Cardiac fibroblast (primary cell): Measurements from ENCODE around the gene ZBED5.
"Not testable (repeated sequence)": the region's sequence is repeated elsewhere in the genome, so short reads cannot be mapped to it uniquely, and the experiment has no call there.

ENCODE experiments used
- DNase-seq, 2 donors: peaks; one replicate each; pipeline versions ENCODE4 v3.0.0 to v3.0.0-alpha.2; 2010; ENCODE audit warnings: low read depth in 2 of 2
- H3K4me3 ChIP-seq, 2 donors: replicated peaks in 1 of 2; 1 replicate in 1 of 2; 2 replicates in 1 of 2; pipeline ENCODE4 v1.5.1; 2011; ENCODE audit warnings: low read depth in 2 of 2, low read length in 2 of 2, mild to moderate bottlenecking in 2 of 2, moderate library complexity in 1 of 2
- TF ChIP-seq, protein P1 (sequence below): IDR thresholded peaks from one replicate; pipeline ENCODE4 v1.5.1; 2011; ENCODE audit warnings: low read depth, mild to moderate bottlenecking, low read length, inconsistent platforms

The ZBED5 gene

DNA sequence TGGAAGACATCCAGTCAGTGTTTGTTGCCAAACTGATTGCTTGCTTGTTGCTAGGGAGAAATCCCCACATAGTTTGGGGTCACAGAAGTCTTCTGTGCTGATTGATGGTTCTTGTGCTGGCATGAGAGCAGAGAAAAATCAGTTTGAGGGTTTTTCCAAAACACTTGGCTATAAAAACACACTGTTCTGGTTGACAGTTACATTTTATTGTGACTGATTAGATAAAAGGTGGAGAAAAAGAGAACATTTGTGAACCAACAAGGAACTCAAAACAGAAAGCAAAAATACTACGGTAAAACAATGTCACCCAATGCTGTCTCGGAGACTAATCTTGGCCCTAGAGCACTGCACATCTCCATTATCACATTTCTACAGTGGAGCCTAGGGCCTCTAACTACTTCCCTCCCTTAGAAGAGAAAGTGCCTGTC lies 34.7 kb downstream of the ZBED5 start:
- DNase-seq: no peak
- H3K4me3 ChIP-seq: no peak overlapping the region
- TF ChIP-seq, protein P1, sequence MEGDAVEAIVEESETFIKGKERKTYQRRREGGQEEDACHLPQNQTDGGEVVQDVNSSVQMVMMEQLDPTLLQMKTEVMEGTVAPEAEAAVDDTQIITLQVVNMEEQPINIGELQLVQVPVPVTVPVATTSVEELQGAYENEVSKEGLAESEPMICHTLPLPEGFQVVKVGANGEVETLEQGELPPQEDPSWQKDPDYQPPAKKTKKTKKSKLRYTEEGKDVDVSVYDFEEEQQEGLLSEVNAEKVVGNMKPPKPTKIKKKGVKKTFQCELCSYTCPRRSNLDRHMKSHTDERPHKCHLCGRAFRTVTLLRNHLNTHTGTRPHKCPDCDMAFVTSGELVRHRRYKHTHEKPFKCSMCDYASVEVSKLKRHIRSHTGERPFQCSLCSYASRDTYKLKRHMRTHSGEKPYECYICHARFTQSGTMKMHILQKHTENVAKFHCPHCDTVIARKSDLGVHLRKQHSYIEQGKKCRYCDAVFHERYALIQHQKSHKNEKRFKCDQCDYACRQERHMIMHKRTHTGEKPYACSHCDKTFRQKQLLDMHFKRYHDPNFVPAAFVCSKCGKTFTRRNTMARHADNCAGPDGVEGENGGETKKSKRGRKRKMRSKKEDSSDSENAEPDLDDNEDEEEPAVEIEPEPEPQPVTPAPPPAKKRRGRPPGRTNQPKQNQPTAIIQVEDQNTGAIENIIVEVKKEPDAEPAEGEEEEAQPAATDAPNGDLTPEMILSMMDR: no peak

DNA sequence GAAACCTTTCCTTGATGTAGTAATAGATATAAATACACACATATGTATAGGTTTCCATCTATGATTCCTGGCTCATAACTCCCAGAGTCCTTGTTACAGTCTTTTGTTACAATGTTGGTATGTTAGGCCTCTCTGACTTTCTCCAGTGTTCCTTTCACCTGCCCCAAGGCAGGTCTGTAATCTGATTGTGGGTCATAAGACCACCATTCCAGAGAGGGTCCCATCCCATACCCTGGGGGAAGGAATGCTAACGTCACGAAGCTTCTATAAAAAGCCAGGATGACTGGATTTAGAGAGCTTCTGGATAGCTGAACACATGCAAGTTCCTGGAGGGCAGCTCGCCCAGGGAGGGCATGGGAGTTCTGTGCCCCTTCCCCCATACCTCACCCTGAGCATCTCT lies 35.4 kb downstream of the ZBED5 start:
- not testable (repeated sequence) for DNase-seq, H3K4me3 ChIP-seq

DNA sequence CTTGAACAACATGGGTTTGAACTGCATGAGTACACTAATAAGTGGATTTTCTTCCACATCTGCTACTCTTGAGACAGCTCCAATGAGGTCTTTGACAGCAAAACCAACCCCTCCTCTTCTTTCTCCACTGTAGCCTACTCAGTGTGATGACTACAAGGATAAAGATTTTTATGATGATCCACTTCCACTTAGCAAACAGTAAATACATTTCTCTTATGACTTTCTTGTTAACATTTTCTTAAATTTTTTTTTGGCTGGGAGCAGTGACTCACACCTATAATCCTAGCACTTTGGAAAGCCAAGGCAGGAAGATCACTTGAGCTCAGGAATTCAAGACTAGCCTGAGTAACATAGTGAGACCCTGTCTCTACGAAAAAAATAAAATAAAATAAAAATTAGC lies 39.3 kb downstream of the ZBED5 start:
- DNase-seq: peak in 1 of 2 donors; percentile 50
- H3K4me3 ChIP-seq: no peak overlapping the region

DNA sequence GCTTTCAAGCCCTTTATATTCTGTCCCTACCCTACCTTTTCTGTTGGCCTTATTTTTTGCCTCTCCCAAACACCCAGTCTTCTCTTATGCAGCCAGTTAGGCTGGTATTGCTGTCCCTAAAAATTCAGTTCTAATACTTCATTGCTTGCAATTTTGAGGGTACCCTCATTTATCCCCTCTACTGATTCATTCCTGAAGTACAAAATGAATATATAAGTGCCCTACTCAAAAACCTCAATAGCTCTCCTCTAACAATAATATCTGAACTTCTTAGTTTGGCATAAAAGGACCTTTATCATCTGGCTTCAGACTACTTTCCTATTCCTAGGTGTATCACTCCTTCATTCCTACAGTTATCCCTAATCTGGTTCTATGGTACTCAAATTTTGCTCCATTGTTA lies 43.9 kb downstream of the ZBED5 start:
- TF ChIP-seq, protein P1: no peak
- H3K4me3 ChIP-seq: no peak overlapping the region

More for the DNA sequence above, 39.3 kb downstream of the ZBED5 start:
- TF ChIP-seq, protein P1: no peak

DNA sequence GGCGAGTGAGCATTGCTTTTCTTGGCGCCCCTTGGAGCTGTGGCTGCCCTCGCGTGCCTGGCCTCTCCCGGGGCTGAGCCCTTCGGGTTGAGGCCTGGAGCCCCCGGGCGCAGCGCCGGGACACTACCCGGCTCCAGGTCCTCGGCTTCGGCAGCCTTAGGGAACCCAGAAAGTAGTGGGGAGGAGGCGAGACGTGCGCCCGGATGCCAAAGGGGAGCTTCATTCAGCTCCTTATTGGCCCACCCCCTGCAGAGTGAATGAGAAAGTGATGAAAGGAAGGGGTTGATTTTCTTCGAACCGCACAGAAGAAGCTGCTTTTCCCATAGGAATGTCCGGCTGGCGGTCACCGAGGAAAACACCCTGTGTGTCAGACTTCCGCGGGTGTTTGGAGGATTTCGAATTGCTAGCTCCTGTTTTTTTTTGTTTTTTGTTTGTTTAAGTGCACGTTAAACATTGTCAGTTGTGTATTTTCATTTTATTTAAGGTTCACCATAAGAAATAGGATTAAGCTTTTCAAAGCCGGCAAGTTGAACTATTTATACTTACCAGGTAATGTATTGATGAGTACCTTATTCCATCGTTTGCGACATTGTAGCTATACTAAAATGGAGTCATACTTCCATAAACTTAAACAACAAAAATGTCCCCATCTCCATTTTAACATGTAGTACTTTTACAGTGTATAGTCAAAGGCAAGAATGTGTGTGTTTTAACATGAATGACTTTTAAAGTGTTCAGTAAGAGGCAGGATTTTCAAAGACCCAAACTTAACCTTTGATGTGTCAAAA lies 48.3 kb downstream of the ZBED5 start:
- TF ChIP-seq, protein P1: no peak
- DNase-seq: peak; percentile 75 to 84
- peak overlapping the region; percentile 86 to 90 for H3K4me3 ChIP-seq

More for the DNA sequence above, 43.9 kb downstream of the ZBED5 start:
- DNase-seq: no peak

DNA sequence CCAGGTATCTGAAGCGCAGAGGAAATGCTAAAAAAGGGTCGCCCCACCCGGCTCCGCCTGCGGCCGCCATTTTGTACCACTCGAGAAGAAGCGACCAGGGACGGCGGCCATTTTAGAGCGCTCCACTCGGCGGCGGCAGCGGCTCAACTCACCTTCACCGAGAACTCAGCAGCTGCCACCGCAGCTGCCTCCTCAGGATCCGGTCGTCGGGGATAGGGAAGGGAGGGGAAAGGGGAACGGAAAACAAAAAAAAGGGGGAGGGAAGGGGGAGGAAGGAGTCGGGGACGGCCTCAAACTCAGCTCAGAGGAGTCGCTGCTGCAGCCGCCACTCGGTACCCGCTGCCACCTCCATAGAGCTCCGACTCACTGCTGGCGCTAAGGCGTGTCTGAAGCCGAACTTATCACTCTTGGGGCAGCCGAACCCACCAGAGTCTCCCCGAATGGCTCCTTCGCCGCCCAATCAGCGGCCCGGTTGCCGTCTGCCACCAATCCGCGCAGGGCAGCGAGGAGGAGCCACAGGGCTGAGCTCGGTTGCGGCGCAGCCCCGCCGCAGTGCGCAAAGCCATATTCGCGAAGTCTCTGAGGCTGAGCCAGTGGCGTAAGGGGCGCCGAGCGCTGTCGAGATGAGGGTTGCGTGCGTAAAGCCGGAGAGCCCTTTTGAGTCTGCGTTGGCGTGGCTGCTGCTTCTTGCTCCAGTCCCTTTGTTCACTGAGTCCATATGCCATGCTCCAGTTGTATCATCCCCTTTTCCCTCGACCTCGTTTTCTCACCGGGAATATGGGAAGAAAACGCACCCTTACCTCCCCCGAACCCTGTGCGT lies 49.1 kb downstream of the ZBED5 start, which contains the start of gene EIF4G2:
TSS of gene EIF4G2 (minus strand) at position 374 of the 820 bp plus-strand sequence.
- DNase-seq: peak; percentile 99
- H3K4me3 ChIP-seq: peak within 1 kb of the TSS; percentile 86 to 90
- TF ChIP-seq, protein P1: no peak

DNA sequence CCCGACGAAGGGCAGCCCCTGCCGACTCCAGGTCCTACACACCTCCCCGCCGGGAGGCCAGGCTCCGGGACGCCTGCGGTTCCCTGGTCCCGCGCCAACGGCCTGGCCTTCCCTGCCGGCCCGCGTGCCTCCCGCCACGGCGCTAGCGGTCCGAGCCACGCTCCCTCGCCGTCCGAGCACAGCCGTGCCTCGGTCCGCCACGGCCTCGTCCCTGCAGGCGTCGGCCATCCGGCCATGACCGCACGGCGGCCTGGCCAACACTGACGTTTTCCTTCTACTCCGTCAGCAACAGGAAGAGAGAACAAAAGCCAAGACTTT lies 49.7 kb downstream of the ZBED5 start:
- peak overlapping the region; percentile 86 to 90 for H3K4me3 ChIP-seq
- TF ChIP-seq, protein P1: no peak
- no peak for DNase-seq
